Neural progenitor cell (in vitro differentiated cells): ENCODE results near the gene CTSH. TPM values are rescaled to one million over a fixed set of nuclear protein-coding genes. Genes with fewer than 3 reads are reported as not detected.

ENCODE experiments used
- DNase-seq: peaks from one replicate; pipeline ENCODE4 v3.0.0-alpha.2; 2016; ENCODE audit warnings: low spot score
- H2AFZ ChIP-seq: fragments of 200-600 bp; sonication (generic); replicated peaks from 2 replicates; pipeline ENCODE4 v1.6.1; 2016; ENCODE audit warnings: antibody characterized with exemption
- H3F3A ChIP-seq: fragments of 200-600 bp; sonication (generic); 2 replicates; pipeline ENCODE4 v1.6.1; 2016; ENCODE audit warnings: antibody characterized with exemption, low read depth
- H3K27ac ChIP-seq: fragments of 200-600 bp; sonication (generic); 2 replicates; pipeline ENCODE4 v1.5.1; 2016; ENCODE audit warnings: mild to moderate bottlenecking
- H3K27me3 ChIP-seq: fragments of 200-600 bp; sonication (generic); 2 replicates; pipeline ENCODE4 v1.6.1; 2016; ENCODE audit warnings: mild to moderate bottlenecking, moderate library complexity
- H3K36me3 ChIP-seq: fragments of 200-600 bp; sonication (generic); 2 replicates; pipeline ENCODE4 v1.5.1; 2016
- H3K4me1 ChIP-seq: fragments of 200-600 bp; sonication (generic); 2 replicates; pipeline ENCODE4 v1.6.1; 2016; ENCODE audit warnings: mixed run types
- H3K4me2 ChIP-seq: fragments of 200-600 bp; sonication (generic); 2 replicates; pipeline ENCODE4 v1.6.1; 2016
- H3K4me3 ChIP-seq: fragments of 200-600 bp; sonication (generic); 2 replicates; pipeline ENCODE4 v1.5.1; 2016
- H3K79me2 ChIP-seq: fragments of 200-600 bp; sonication (generic); 2 replicates; pipeline ENCODE4 v1.6.1; 2016; ENCODE audit warnings: low read depth
- H3K9ac ChIP-seq: fragments of 200-600 bp; sonication (generic); 2 replicates; pipeline ENCODE4 v1.6.1; 2016
- H3K9me3 ChIP-seq: fragments of 200-600 bp; sonication (generic); 2 replicates; pipeline ENCODE4 v1.5.1; 2016; ENCODE audit warnings: low read depth
- H4K20me1 ChIP-seq: fragments of 200-600 bp; sonication (generic); 2 replicates; pipeline ENCODE4 v1.6.1; 2016; ENCODE audit warnings: low read depth
- H3K27ac Mint-ChIP-seq: 3 replicates; pipeline ENCODE4 v1.8.0; 2021; ENCODE audit warnings: mixed read lengths
- H3K27me3 Mint-ChIP-seq: 2 replicates; pipeline ENCODE4 v1.8.0; 2022; ENCODE audit warnings: low read depth, mild to moderate bottlenecking, inconsistent platforms, moderate library complexity, mixed read lengths; ENCODE audit not compliant: insufficient read depth
- H3K36me3 Mint-ChIP-seq: 3 replicates; pipeline ENCODE4 v1.8.0; 2021; ENCODE audit warnings: mixed read lengths
- H3K4me1 Mint-ChIP-seq: 3 replicates; pipeline ENCODE4 v1.8.0; 2021; ENCODE audit warnings: mixed read lengths
- H3K4me3 Mint-ChIP-seq: 3 replicates; pipeline ENCODE4 v1.8.0; 2021; ENCODE audit warnings: mild to moderate bottlenecking, moderate library complexity, mixed read lengths
- H3K9me3 Mint-ChIP-seq: 3 replicates; pipeline ENCODE4 v1.8.0; 2020; ENCODE audit warnings: mixed read lengths
- EZH2 ChIP-seq: fragments of 200-600 bp; sonication (generic); IDR thresholded peaks from 2 replicates; pipeline ENCODE4 v1.6.1; 2017; ENCODE audit warnings: antibody characterized with exemption, mild to moderate bottlenecking, moderate library complexity
- EZH2phosphoT487 ChIP-seq: fragments of 200-600 bp; sonication (generic); IDR thresholded peaks from 2 replicates; pipeline ENCODE4 v1.6.1; 2017; ENCODE audit warnings: antibody characterized with exemption
- total RNA-seq: library from RNA; depleted of rRNA; stranded (reverse); fragments of >200 nt; gene quantifications from 2 replicates; pipeline ENCODE4 v1.2.3, GENCODE V29; 2015; ENCODE audit warnings: low replicate concordance
- TF ChIP-seq, protein P1 (sequence below): fragments of 200-600 bp; sonication (generic); IDR thresholded peaks from 2 replicates; pipeline ENCODE4 v1.5.1; 2017; ENCODE audit warnings: antibody characterized with exemption, mild to moderate bottlenecking

CTSH gene
- total RNA-seq, 1 donor from 2014 or later: 3.5 TPM

DNA sequence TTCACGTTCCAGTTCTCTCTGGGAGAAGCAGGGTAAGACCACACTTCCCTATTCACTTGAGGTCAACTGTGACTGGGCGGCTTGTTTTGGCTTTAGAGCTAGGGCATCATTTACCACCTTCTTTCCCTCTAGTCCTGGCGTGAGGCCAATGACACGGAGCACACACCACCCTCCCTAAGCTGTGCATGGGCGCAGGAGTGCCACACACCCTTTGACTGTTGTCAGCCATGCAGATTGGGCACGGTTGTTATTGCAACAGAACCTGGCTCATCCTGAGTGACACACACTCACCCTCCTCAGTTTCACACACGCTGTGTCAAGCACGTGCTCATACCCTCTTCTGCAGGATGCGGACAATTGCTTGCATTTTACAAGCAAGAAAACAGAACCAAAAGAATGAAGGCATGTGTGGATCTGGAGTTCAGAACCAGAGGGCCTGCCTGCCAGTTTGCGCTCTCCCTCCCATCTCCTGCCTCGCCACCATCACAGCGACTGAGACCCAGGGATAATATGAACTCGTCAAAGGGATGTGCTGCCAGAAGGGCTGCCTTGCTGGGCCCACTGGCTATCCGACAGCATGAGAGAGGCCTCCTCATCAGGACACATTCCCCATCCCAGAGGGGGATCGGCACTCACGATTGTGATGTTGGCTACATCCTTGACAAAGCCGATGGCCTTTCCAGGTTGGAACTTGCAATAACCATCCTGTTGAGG is 17.6 kb downstream of the CTSH start:
- Histone ChIP-seq H3K36me3 (no peaks in the 10 kb centered on the region), H3K4me3 (no peak overlapping the region), H3K4me2 (no peak overlapping the region), H3F3A (no peaks in the 10 kb centered on the region), H3K27me3 (no peaks in the 10 kb centered on the region), H3K9ac (no peak overlapping the region), H2AFZ (no peak overlapping the region), H3K27ac (no peak overlapping the region), H3K79me2 (no peaks in the 10 kb centered on the region), H3K4me1 (no peaks in the 10 kb centered on the region), H3K9me3 (no peaks in the 10 kb centered on the region), H4K20me1 (no peaks in the 10 kb centered on the region)
- H3K9me3 Mint-ChIP-seq: no peaks in the 10 kb centered on the region
- H3K27me3 Mint-ChIP-seq: peaks cover 8% of the 10 kb centered on the region
- no peak overlapping the region for H3K4me3 Mint-ChIP-seq
- H3K27ac Mint-ChIP-seq: no peak overlapping the region
- H3K36me3 Mint-ChIP-seq: peaks cover 13% of the 10 kb centered on the region
- H3K4me1 Mint-ChIP-seq: no peaks in the 10 kb centered on the region
- TF ChIP-seq EZH2: no peak
- TF ChIP-seq, protein P1, sequence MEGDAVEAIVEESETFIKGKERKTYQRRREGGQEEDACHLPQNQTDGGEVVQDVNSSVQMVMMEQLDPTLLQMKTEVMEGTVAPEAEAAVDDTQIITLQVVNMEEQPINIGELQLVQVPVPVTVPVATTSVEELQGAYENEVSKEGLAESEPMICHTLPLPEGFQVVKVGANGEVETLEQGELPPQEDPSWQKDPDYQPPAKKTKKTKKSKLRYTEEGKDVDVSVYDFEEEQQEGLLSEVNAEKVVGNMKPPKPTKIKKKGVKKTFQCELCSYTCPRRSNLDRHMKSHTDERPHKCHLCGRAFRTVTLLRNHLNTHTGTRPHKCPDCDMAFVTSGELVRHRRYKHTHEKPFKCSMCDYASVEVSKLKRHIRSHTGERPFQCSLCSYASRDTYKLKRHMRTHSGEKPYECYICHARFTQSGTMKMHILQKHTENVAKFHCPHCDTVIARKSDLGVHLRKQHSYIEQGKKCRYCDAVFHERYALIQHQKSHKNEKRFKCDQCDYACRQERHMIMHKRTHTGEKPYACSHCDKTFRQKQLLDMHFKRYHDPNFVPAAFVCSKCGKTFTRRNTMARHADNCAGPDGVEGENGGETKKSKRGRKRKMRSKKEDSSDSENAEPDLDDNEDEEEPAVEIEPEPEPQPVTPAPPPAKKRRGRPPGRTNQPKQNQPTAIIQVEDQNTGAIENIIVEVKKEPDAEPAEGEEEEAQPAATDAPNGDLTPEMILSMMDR: no peak
- no peak for TF ChIP-seq EZH2phosphoT487
- no peak for DNase-seq

DNA sequence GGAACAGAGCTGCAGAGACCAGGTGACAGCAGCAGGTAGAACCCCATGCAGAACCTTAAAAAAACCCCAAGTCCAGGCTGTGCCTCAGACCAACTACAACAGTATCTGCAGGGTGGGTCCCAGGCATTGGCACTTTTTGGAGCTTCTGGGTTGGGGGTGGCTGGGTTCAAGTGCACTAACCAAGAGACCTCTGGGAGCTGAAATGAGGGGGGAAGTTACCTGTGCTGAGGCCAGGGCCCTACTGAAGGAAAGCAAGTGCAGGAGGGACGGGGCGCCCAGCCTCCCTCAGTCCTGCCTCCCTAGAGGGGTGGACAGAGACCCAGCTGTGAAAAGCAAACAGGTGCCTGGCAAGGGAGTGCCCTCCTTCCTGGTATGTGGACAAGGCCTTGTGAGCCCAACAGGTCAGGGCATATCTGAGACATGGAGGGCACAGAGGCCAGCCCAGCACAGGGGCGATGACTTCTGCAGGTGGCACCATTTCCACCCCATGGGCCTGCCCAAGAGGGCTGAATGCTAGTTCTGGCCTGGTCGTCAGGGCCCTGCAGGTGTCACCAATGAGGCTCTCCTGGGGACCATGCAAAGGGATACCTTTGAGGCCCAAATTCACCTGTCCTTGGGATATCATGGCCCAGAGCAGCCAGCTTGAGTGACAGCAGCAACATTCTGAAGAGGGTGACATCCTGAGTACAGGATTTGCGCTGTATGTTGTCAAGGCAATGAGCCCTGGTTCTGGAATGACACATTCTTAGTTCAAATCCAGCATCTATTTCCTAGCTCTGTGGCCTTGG is 18.7 kb downstream of the CTSH start:
- no peak overlapping the region for H3K27ac ChIP-seq
- no peak for TF ChIP-seq EZH2
- no peak for TF ChIP-seq EZH2phosphoT487
- TF ChIP-seq, protein P1: no peak
- no peaks in the 10 kb centered on the region for H3K9me3 ChIP-seq
- H2AFZ ChIP-seq: no peak overlapping the region
- H3K27me3 ChIP-seq: no peaks in the 10 kb centered on the region
- peaks cover 5% of the 10 kb centered on the region for H3K27me3 Mint-ChIP-seq
- H3K4me1 ChIP-seq: no peaks in the 10 kb centered on the region
- H3K36me3 Mint-ChIP-seq: peaks cover 13% of the 10 kb centered on the region
- H3K4me3 ChIP-seq: no peak overlapping the region
- H3K4me1 Mint-ChIP-seq: no peaks in the 10 kb centered on the region
- H3K9ac ChIP-seq: no peak overlapping the region
- H3K9me3 Mint-ChIP-seq: no peaks in the 10 kb centered on the region
- H3K27ac Mint-ChIP-seq: no peak overlapping the region
- no peaks in the 10 kb centered on the region for H3K79me2 ChIP-seq
- no peaks in the 10 kb centered on the region for H3K36me3 ChIP-seq
- DNase-seq: no peak
- no peaks in the 10 kb centered on the region for H4K20me1 ChIP-seq
- no peaks in the 10 kb centered on the region for H3F3A ChIP-seq
- H3K4me3 Mint-ChIP-seq: no peak overlapping the region
- no peak overlapping the region for H3K4me2 ChIP-seq

DNA sequence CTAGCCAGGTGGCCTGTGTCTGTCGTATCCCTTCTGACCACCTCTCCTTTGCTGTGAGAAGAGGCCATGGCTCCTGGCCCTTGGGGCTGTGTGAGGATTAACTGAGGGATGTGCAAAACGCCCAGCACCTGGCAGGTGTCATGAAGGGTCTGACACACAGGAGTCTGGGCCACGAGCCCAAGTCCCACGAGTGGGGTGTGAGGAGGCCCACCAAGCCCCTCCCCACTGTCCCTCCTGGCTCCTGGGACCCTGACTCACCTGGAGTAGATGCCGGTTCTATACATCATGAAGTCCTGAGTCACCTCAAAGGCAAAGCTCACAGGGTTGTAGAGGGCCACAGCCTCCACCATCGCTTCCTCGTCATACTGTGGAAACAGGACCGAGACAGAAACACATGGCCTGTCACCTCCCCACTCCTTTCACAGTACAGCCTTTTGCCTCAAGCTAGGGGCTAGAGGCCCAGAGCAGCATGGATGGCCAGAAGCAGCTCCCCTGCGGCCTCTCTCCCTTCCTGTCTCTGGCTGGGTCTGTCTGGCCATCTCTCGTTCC is 19.7 kb downstream of the CTSH start:
- Mint-ChIP-seq H3K27ac (peak overlapping the region; percentile 82), H3K27me3 (peaks cover 6% of the 10 kb centered on the region), H3K9me3 (no peaks in the 10 kb centered on the region), H3K4me3 (no peak overlapping the region), H3K36me3 (peaks cover 13% of the 10 kb centered on the region), H3K4me1 (no peaks in the 10 kb centered on the region)
- H3K4me1 ChIP-seq: no peaks in the 10 kb centered on the region
- no peak overlapping the region for H3K4me3 ChIP-seq
- TF ChIP-seq EZH2phosphoT487 (no peak), EZH2 (no peak)
- TF ChIP-seq, protein P1: no peak
- no peaks in the 10 kb centered on the region for H3K79me2 ChIP-seq
- H3K36me3 ChIP-seq: no peaks in the 10 kb centered on the region
- no peak overlapping the region for H3K4me2 ChIP-seq
- no peaks in the 10 kb centered on the region for H3K27me3 ChIP-seq
- H3K27ac ChIP-seq: no peak overlapping the region
- H2AFZ ChIP-seq: no peak overlapping the region
- no peak for DNase-seq
- no peaks in the 10 kb centered on the region for H3K9me3 ChIP-seq
- no peak overlapping the region for H3K9ac ChIP-seq
- no peaks in the 10 kb centered on the region for H4K20me1 ChIP-seq
- no peaks in the 10 kb centered on the region for H3F3A ChIP-seq
